GM06990 (cell line): ENCODE measurements around the gene NUP93.

Experiments
- DNase-seq: peaks from one replicate; pipeline ENCODE4 v3.0.0-alpha.2; 2011; ENCODE audit not compliant: insufficient read length; ENCODE audit errors: extremely low read depth
- H3K27me3 ChIP-seq: replicated peaks from 2 replicates; pipeline ENCODE4 v1.6.0; 2011; ENCODE audit warnings: low read length; ENCODE audit not compliant: control insufficient read depth, insufficient read depth
- H3K36me3 ChIP-seq: 2 replicates; pipeline ENCODE4 v1.5.1; 2011; ENCODE audit warnings: low read length; ENCODE audit not compliant: control insufficient read depth, insufficient read depth
- H3K4me3 ChIP-seq: replicated peaks from 2 replicates; pipeline ENCODE4 v1.5.1; 2011; ENCODE audit warnings: low read depth, mild to moderate bottlenecking, control low read depth, low read length
- TF ChIP-seq, protein P1 (sequence below): IDR thresholded peaks from 2 replicates; pipeline ENCODE4 v1.5.1; 2011; ENCODE audit warnings: low read length, control low read depth, mild to moderate bottlenecking, inconsistent platforms; ENCODE audit not compliant: insufficient read depth, poor library complexity, severe bottlenecking

Gene NUP93

GRCh38 chr16:56741399-56741798 is 11.5 kb downstream of the NUP93 start:
- H3K36me3 ChIP-seq: no peaks in the 10 kb centered on the region; the same call in 1 of the 2 replicates

GRCh38 chr16:56742030-56742984 is 12.4 kb downstream of the NUP93 start:
- Histone ChIP-seq H3K4me3 (no peak overlapping the region), H3K36me3 (no peaks in the 10 kb centered on the region), H3K27me3 (no peaks in the 10 kb centered on the region)
- TF ChIP-seq, protein P1, sequence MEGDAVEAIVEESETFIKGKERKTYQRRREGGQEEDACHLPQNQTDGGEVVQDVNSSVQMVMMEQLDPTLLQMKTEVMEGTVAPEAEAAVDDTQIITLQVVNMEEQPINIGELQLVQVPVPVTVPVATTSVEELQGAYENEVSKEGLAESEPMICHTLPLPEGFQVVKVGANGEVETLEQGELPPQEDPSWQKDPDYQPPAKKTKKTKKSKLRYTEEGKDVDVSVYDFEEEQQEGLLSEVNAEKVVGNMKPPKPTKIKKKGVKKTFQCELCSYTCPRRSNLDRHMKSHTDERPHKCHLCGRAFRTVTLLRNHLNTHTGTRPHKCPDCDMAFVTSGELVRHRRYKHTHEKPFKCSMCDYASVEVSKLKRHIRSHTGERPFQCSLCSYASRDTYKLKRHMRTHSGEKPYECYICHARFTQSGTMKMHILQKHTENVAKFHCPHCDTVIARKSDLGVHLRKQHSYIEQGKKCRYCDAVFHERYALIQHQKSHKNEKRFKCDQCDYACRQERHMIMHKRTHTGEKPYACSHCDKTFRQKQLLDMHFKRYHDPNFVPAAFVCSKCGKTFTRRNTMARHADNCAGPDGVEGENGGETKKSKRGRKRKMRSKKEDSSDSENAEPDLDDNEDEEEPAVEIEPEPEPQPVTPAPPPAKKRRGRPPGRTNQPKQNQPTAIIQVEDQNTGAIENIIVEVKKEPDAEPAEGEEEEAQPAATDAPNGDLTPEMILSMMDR: no peak
- DNase-seq: no peak

More at GRCh38 chr16:56741399-56741798, 11.5 kb downstream of the NUP93 start:
- no peaks in the 10 kb centered on the region for H3K27me3 ChIP-seq
- H3K4me3 ChIP-seq: no peak overlapping the region
- TF ChIP-seq, protein P1: no peak
- no peak for DNase-seq

GRCh38 chr16:56743840-56744239 is 13.9 kb downstream of the NUP93 start:
- TF ChIP-seq, protein P1: no peak
- Histone ChIP-seq H3K36me3 (peaks cover 1% of the 10 kb centered on the region; the same call in 1 of the 2 replicates), H3K27me3 (no peaks in the 10 kb centered on the region), H3K4me3 (no peak overlapping the region)
- DNase-seq: no peak

- TF ChIP-seq, protein P1: no peak
- DNase-seq: no peak
Observed at GRCh38 chr16:56744996-56745640, 15.2 kb downstream of the NUP93 start.

GRCh38 chr16:56747486-56748045 is 17.6 kb downstream of the NUP93 start:
- TF ChIP-seq, protein P1: no peak
- H3K36me3 ChIP-seq: peaks cover 4% of the 10 kb centered on the region
- DNase-seq: no peak

More at GRCh38 chr16:56744996-56745640, 15.2 kb downstream of the NUP93 start:
- H3K4me3 ChIP-seq: no peak overlapping the region
- H3K27me3 ChIP-seq: no peaks in the 10 kb centered on the region
- peaks cover 4% of the 10 kb centered on the region for H3K36me3 ChIP-seq

More at GRCh38 chr16:56747486-56748045, 17.6 kb downstream of the NUP93 start:
- H3K27me3 ChIP-seq: no peaks in the 10 kb centered on the region
- no peak overlapping the region for H3K4me3 ChIP-seq
